ENCODE data around the gene SH3TC1.

- TF ChIP-seq CTCF (IDR thresholded peaks at IDR 0.05; ENCODE audit: low read depth, low read length) (no peak), EZH2phosphoT487 (IDR thresholded peaks at IDR 0.05; ENCODE audit: low read depth) (no peak)
Observed at GRCh38 chr4:8177552-8177951, 21.5 kb upstream of the SH3TC1 start.
